HFF-Myc (cell line): Measurements from ENCODE around the gene ZMIZ1.

Source experiments
- DNase-seq: peaks from one replicate; pipeline ENCODE4 v3.0.0-alpha.2; 2011; ENCODE audit warnings: low read depth; ENCODE audit errors: extremely low read depth
- H3K4me3 ChIP-seq: replicated peaks from 2 replicates; pipeline ENCODE4 v1.5.1; 2011; ENCODE audit warnings: low read depth, mild to moderate bottlenecking, control low read depth, low read length
- TF ChIP-seq, protein P1 (sequence below): IDR thresholded peaks from 2 replicates; pipeline ENCODE4 v1.5.1; 2012; ENCODE audit warnings: mild to moderate bottlenecking, low read depth, low read length, control low read depth; ENCODE audit errors: missing control alignments

Gene ZMIZ1

DNA sequence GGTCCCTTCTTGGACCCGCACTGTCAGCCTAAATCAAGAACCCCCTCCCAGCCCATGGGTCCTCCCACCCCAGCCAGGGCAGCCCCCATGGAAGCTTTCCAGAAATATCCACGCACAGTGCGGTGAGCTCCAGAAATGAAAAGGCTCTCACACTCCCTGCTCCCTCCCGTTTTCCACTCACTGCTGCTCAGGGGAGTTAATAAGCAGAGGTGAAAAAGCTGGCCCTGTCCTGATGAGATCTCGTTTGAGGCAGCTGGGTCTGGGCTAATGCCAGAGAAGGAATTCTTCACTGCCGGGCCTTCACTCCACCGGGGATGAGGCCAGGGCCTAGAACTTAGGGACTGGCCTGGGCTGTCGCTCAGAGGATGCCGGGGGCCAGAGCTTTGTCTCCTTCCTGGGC is 102.2 kb downstream of the ZMIZ1 start:
- no peak for DNase-seq
- H3K4me3 ChIP-seq = no peak overlapping the region
- TF ChIP-seq, protein P1, sequence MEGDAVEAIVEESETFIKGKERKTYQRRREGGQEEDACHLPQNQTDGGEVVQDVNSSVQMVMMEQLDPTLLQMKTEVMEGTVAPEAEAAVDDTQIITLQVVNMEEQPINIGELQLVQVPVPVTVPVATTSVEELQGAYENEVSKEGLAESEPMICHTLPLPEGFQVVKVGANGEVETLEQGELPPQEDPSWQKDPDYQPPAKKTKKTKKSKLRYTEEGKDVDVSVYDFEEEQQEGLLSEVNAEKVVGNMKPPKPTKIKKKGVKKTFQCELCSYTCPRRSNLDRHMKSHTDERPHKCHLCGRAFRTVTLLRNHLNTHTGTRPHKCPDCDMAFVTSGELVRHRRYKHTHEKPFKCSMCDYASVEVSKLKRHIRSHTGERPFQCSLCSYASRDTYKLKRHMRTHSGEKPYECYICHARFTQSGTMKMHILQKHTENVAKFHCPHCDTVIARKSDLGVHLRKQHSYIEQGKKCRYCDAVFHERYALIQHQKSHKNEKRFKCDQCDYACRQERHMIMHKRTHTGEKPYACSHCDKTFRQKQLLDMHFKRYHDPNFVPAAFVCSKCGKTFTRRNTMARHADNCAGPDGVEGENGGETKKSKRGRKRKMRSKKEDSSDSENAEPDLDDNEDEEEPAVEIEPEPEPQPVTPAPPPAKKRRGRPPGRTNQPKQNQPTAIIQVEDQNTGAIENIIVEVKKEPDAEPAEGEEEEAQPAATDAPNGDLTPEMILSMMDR = no peak

GRCh38 chr10:79171504-79171903 is 102.7 kb downstream of the ZMIZ1 start:
- DNase-seq = no peak
- TF ChIP-seq, protein P1 = no peak
- H3K4me3 ChIP-seq = no peak overlapping the region

DNA sequence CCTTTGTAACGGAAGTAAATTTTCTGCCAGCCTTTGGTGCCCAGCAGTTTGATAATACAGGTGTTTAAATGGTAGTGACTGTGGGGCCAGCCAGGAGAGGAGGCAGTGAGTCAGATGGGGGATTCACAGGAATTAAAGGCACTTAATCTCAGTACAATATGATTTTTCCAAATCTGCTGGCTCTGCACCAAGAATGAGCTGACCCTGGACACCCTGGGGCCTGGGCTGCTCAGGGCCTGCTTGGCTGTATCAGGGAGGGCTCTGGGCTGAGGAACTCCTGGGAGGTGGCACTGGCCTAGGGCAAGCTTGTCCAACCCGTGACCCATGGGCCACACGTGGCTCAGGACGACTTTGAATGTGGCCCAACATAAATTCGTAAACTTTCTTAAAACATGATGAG is 104.1 kb downstream of the ZMIZ1 start:
- TF ChIP-seq, protein P1 = no peak
- H3K4me3 ChIP-seq = no peak overlapping the region
- no peak for DNase-seq

DNA sequence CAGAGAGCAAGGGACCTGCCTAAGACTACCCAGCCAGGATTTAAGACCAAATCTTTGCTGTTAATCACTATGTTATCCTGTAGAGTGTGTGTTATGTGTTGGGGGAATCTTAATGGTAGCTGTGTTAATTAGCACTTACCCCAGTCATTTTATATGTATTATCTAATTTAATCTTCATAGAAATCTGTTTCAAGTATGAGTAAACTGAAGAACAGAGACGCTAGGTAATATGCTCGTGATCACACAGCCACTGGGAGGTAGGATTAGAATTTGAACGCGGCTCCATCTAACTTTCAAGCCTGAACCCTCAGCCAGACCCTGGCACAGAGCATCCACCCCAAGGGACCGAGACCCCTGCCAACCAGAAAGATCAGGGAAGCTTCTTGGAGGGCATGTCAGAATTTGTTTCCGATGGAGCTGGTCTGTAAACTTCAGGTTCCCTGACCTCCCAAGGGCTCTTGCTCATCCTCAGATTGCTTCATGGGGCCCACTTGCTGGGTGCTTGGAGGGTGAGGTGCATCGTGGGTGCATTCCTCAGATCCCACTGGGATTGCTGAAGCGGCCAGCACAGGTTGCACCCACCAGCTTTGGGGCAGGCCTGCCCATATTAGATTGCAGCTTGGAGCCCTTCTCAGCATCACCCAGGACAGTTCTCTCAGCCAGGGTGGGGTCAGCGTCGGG is 105.0 kb downstream of the ZMIZ1 start:
- TF ChIP-seq, protein P1 = no peak
- H3K4me3 ChIP-seq = no peak overlapping the region
- no peak for DNase-seq

GRCh38 chr10:79176052-79176501 is 107.3 kb downstream of the ZMIZ1 start:
- DNase-seq = no peak
- TF ChIP-seq, protein P1 = no peak
- no peak overlapping the region for H3K4me3 ChIP-seq

DNA sequence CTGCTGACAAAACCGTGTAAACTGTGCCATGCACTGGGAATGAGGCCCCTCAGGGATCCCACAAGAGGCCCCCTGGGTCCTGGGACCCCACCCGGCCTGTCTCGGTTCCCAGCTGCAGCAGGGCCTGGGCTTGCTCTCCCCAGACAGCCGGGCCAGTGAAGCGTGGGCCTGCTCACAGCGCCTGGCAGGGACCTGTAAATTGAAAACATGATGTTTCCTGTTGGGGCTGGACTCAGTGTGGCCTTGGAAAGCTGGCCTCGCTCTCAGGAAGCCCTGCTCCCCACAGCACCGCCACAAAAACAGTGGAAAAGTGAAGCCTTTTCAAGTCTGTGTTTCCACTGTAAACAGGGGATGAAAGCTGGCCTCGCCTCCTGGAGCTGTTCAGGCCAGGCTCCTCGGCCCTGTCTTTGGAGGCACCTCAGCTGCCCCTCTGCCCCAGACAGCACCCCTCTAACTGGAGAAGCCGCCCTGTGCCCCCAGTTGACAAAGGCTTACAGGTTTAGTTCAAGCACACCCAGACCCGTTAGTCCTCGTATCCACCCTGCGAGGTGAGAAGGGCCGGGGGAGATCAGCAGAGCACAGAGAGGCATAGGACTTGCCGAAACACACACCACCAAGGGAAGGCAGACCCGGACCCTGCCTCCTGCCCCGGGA is 108.3 kb downstream of the ZMIZ1 start:
- no peak overlapping the region for H3K4me3 ChIP-seq
- TF ChIP-seq, protein P1 = no peak
- no peak for DNase-seq
